CD4-positive, CD25-positive, alpha-beta regulatory T cell (primary cell): ENCODE results near the gene PGM1. TPM values are rescaled to one million over a fixed set of nuclear protein-coding genes. Genes with fewer than 3 reads are reported as not detected.

Source experiments
- ATAC-seq, 2 donors: fragments of 150-1000 bp; cut with Tn5 transposase; one replicate each; pipeline ENCODE4 v1.10.0; 2021; ENCODE audit warnings: low read depth in 2 of 2, moderate number of reproducible peaks in 2 of 2, moderate library complexity in 1 of 2
- DNase-seq, 3 donors: peaks; one replicate each; pipeline versions ENCODE4 v3.0.0 to v3.0.0-alpha.2; 2012 to 2022; ENCODE audit warnings: mixed read lengths in 1 of 3
- H3K27ac ChIP-seq: one replicate; pipeline ENCODE4 v1.7.0; 2013; ENCODE audit warnings: mild to moderate bottlenecking, low read length; ENCODE audit not compliant: insufficient read depth, poor library complexity, severe bottlenecking
- H3K27me3 ChIP-seq: one replicate; pipeline ENCODE4 v1.7.0; 2013; ENCODE audit warnings: low read length; ENCODE audit not compliant: control insufficient read depth, insufficient read depth
- H3K36me3 ChIP-seq: one replicate; pipeline ENCODE4 v1.7.0; 2013; ENCODE audit warnings: mild to moderate bottlenecking, low read length, moderate library complexity; ENCODE audit not compliant: control insufficient read depth, insufficient read depth
- H3K4me1 ChIP-seq: 2 replicates; pipeline ENCODE4 v1.7.0; 2013; ENCODE audit warnings: mild to moderate bottlenecking, low read length; ENCODE audit not compliant: insufficient read depth, control insufficient read depth, poor library complexity, severe bottlenecking
- H3K4me3 ChIP-seq: one replicate; pipeline ENCODE4 v1.7.0; 2013; ENCODE audit warnings: low read depth, mild to moderate bottlenecking, low read length, moderate library complexity
- H3K9me3 ChIP-seq, 2 experiments: 1 replicate in 1 of 2; 2 replicates in 1 of 2; pipeline ENCODE4 v1.7.0; 2013; ENCODE audit warnings: low read length in 2 of 2, mild to moderate bottlenecking in 1 of 2, moderate library complexity in 1 of 2; ENCODE audit not compliant: control insufficient read depth in 2 of 2
- H3K27ac Mint-ChIP-seq, 3 donors: one replicate each; pipeline ENCODE4 v1.8.0; 2020 to 2022; ENCODE audit warnings: mild to moderate bottlenecking in 3 of 3, mixed read lengths in 3 of 3, moderate library complexity in 2 of 3
- H3K27me3 Mint-ChIP-seq: one replicate; pipeline ENCODE4 v1.8.0; 2022; ENCODE audit warnings: mild to moderate bottlenecking, mixed read lengths
- H3K36me3 Mint-ChIP-seq: one replicate; pipeline ENCODE4 v1.8.0; 2020; ENCODE audit warnings: mixed read lengths
- H3K4me1 Mint-ChIP-seq, 4 donors: one replicate each; pipeline ENCODE4 v1.8.0; 2020 to 2022; ENCODE audit warnings: mixed read lengths in 4 of 4, mild to moderate bottlenecking in 1 of 4
- H3K4me3 Mint-ChIP-seq, 4 donors: one replicate each; pipeline ENCODE4 v1.8.0; 2020 to 2022; ENCODE audit warnings: mild to moderate bottlenecking in 4 of 4, mixed read lengths in 4 of 4, moderate library complexity in 3 of 4
- H3K9me3 Mint-ChIP-seq, 7 donors: one replicate each; pipeline ENCODE4 v1.8.0; 2020 to 2022; ENCODE audit warnings: mixed read lengths in 7 of 7, mild to moderate bottlenecking in 3 of 7, moderate library complexity in 2 of 7
- polyA plus RNA-seq, 4 donors: library from polyadenylated mRNA; unstranded; fragments of 300-500 nt; fragmentation: Illumina TruSeq; gene quantifications; one replicate each; pipeline ENCODE4 v1.2.3, GENCODE V29; 2021
- total RNA-seq: library from RNA; stranded (reverse); gene quantifications from one replicate; pipeline ENCODE4 v1.2.3, GENCODE V29; 2022

The PGM1 gene
- total and polyA plus RNA-seq, 5 donors from 2014 or later: 12.6 to 35.4 (median 26.4) TPM

DNA sequence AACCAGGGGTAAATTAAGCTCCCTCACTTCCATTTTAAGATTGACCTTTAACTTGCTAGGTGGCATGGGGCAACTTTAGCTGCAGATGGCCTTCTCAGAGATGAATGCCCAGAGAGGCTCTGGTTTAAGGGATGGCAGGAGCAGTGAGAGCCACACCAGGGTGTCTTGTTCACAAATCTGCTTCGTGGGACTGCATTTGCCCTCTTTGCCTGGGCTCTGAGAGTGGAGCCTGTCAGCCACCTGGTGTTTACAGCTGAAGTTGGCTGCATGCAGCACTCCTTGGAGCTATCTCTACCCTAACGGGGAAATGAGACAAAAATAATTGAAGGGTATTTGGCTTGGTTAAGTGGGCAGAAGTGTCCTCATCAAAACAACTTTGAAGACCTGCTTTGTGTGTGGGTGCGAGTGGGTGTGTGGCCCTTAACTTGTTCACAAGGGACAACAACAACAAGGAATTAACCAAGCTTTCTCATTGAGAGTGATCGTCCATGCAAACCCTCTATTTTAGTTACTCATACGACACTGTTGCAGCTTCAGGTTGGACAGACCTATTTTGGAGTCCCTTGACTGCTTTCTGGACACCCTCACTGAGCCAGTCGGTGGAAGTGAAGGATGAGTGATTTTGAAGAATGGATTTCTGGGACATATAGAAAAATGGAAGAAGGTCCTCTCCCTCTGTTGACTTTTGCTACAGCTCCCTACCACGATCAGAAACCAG, 29.8 kb downstream of the PGM1 start:
- no peaks in the 10 kb centered on the region for H3K4me1 ChIP-seq
- H3K36me3 Mint-ChIP-seq: peaks cover 14% of the 10 kb centered on the region
- ATAC-seq (no peak), DNase-seq (no peak)
- no peak overlapping the region for H3K4me3 Mint-ChIP-seq
- H3K27ac ChIP-seq: no peak overlapping the region
- peaks cover 2 to 11% (median 6%) of the 10 kb centered on the region in 4 donors for H3K4me1 Mint-ChIP-seq
- H3K36me3 ChIP-seq: no peaks in the 10 kb centered on the region
- H3K9me3 Mint-ChIP-seq: no peaks in the 10 kb centered on the region
- H3K27me3 ChIP-seq: no peaks in the 10 kb centered on the region
- H3K27ac Mint-ChIP-seq: no peak overlapping the region
- no peak overlapping the region for H3K4me3 ChIP-seq
- no peaks in the 10 kb centered on the region for H3K27me3 Mint-ChIP-seq
- H3K9me3 ChIP-seq: no peaks in the 10 kb centered on the region

DNA sequence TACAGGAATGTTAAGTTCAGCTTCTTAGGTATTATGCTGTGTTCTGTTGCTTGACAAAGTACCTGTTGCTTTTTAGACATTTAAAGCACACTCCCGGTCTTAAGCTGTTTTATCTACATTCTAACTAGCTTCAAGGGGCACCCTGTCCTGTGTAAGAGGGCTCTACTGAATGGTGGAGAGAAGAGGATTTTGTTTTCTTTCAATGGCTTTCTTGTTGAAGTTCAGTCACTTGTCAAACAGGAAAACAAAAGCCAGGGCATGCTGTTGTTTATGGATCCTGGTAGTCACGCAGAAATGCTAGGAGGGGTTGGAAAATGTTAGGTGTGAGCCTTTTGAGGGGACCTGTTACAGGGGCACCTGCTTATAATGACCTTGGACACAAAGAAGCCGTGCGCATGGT, 30.7 kb downstream of the PGM1 start:
- H3K27ac Mint-ChIP-seq: peak overlapping the region in 1 of 3 donors; percentile 28

DNA sequence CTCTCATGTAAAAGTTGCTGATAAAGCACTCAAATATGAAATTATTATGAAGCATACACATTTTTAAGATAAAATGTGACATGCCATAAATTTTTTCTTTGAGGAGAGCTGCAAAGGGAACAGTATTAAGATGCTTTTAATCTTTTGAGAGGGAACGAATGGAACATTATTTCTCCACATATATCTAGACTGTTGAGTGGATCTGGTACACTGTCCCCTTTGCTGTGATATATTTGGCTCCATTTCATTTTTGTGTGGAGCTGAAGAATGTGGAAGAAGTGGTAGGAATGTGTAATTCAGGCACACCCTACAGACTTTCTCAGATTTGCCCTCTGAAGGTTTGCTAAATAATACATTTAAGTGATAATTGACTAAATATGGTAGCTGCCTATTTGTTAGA, 31.7 kb downstream of the PGM1 start:
- Mint-ChIP-seq H3K27ac (no peak overlapping the region), H3K27me3 (no peaks in the 10 kb centered on the region), H3K9me3 (no peaks in the 10 kb centered on the region), H3K4me3 (no peak overlapping the region), H3K4me1 (peaks cover 4 to 11% (median 6%) of the 10 kb centered on the region in 4 donors), H3K36me3 (peaks cover 8% of the 10 kb centered on the region)
- Histone ChIP-seq H3K27me3 (no peaks in the 10 kb centered on the region), H3K4me3 (no peak overlapping the region), H3K4me1 (no peaks in the 10 kb centered on the region), H3K27ac (no peak overlapping the region), H3K36me3 (peaks cover 4% of the 10 kb centered on the region), H3K9me3 (no peaks in the 10 kb centered on the region)
- no peak for DNase-seq
- no peak for ATAC-seq

More for the DNA sequence above, 30.7 kb downstream of the PGM1 start:
- DNase-seq: no peak
- no peaks in the 10 kb centered on the region for H3K4me1 ChIP-seq
- Mint-ChIP-seq H3K4me1 (peaks cover 4 to 11% (median 6%) of the 10 kb centered on the region in 4 donors), H3K9me3 (no peaks in the 10 kb centered on the region), H3K36me3 (peaks cover 12% of the 10 kb centered on the region), H3K27me3 (no peaks in the 10 kb centered on the region), H3K4me3 (no peak overlapping the region)
- H3K36me3 ChIP-seq: no peaks in the 10 kb centered on the region
- H3K4me3 ChIP-seq: no peak overlapping the region
- no peaks in the 10 kb centered on the region for H3K9me3 ChIP-seq
- no peak overlapping the region for H3K27ac ChIP-seq
- H3K27me3 ChIP-seq: no peaks in the 10 kb centered on the region
- no peak for ATAC-seq

DNA sequence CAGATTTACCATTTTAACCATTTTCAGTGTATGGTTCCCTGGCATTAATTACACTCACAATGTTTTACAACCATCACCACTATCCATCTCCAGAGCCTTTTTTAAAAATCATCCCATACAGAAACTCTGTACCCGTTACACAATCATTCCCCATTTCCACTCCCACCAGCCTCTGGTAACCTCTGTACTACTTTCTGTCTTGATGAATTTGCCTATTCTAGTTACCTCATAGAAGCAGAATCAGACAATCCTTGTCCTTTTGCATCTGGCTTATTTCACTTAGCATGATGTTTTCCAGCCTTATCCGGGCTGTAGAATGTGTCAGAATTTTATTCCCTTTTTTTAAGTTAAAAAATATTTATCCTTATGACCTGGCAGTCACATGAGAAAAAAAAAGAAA, 33.0 kb downstream of the PGM1 start:
- Histone ChIP-seq H3K9me3 (no peaks in the 10 kb centered on the region), H3K4me3 (no peak overlapping the region), H3K4me1 (no peaks in the 10 kb centered on the region), H3K27ac (no peak overlapping the region), H3K36me3 (peaks cover 16% of the 10 kb centered on the region), H3K27me3 (no peaks in the 10 kb centered on the region)
- no peak overlapping the region for H3K27ac Mint-ChIP-seq
- no peak for ATAC-seq
- H3K27me3 Mint-ChIP-seq: no peaks in the 10 kb centered on the region
- no peak for DNase-seq
- no peaks in the 10 kb centered on the region for H3K9me3 Mint-ChIP-seq
- H3K4me3 Mint-ChIP-seq: no peak overlapping the region
- H3K36me3 Mint-ChIP-seq: peaks cover 12% of the 10 kb centered on the region
- H3K4me1 Mint-ChIP-seq: peaks cover 4 to 11% (median 6%) of the 10 kb centered on the region in 4 donors

DNA sequence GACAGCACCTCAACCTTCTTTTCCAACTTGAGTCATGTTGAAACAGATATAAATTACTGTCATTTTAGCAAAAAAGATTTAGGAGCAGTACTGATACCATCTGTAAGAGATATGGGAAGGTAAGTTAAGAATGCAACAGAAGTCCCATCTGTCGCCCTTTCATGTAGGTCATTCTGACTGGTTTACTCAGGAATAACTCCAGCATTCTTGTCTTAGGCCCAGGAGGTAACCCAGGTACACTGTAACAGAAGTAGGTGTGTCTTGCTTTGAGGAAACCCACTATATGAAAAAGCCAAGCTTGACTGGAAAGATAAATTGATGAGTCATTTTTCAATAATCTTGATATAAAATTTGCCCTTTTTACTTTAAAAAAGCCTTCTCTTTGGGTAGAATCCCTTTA, 35.4 kb downstream of the PGM1 start:
- Mint-ChIP-seq H3K9me3 (no peaks in the 10 kb centered on the region), H3K4me3 (no peak overlapping the region), H3K4me1 (peaks cover 4 to 11% (median 6%) of the 10 kb centered on the region in 4 donors), H3K27me3 (no peaks in the 10 kb centered on the region), H3K27ac (peak overlapping the region in 1 of 3 donors; percentile 13), H3K36me3 (peaks cover 31% of the 10 kb centered on the region)
- Histone ChIP-seq H3K9me3 (no peaks in the 10 kb centered on the region), H3K27ac (no peak overlapping the region), H3K36me3 (peaks cover 29% of the 10 kb centered on the region), H3K27me3 (no peaks in the 10 kb centered on the region), H3K4me1 (no peaks in the 10 kb centered on the region), H3K4me3 (no peak overlapping the region)
- no peak for ATAC-seq
- no peak for DNase-seq

DNA sequence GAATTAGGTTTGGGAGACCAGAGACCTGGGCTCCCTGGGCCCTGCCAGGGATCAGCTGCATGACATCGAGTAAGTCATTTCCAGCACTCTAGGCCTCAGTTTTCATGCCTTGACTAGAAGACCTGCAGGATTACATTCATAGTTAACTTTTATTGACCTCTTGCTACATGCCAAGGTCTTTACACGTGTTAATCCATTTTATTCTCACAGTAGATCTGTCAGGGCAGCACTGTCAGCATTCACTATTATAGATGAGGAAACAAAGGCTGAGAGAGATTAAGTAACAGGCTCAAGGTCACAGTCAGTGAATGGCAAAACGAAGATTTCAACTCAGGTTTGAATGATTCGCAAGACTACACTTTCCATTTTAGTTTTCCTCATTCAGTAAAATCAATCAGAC, 37.0 kb downstream of the PGM1 start:
- Histone ChIP-seq H3K27ac (no peak overlapping the region), H3K27me3 (no peaks in the 10 kb centered on the region), H3K4me3 (no peak overlapping the region), H3K36me3 (peaks cover 37% of the 10 kb centered on the region), H3K4me1 (no peaks in the 10 kb centered on the region), H3K9me3 (no peaks in the 10 kb centered on the region)
- H3K9me3 Mint-ChIP-seq: no peaks in the 10 kb centered on the region
- peaks cover 36% of the 10 kb centered on the region for H3K36me3 Mint-ChIP-seq
- no peak overlapping the region for H3K4me3 Mint-ChIP-seq
- DNase-seq (no peak), ATAC-seq (no peak)
- peaks cover 4 to 7% (median 6%) of the 10 kb centered on the region in 4 donors for H3K4me1 Mint-ChIP-seq
- no peaks in the 10 kb centered on the region for H3K27me3 Mint-ChIP-seq
- no peak overlapping the region for H3K27ac Mint-ChIP-seq

DNA sequence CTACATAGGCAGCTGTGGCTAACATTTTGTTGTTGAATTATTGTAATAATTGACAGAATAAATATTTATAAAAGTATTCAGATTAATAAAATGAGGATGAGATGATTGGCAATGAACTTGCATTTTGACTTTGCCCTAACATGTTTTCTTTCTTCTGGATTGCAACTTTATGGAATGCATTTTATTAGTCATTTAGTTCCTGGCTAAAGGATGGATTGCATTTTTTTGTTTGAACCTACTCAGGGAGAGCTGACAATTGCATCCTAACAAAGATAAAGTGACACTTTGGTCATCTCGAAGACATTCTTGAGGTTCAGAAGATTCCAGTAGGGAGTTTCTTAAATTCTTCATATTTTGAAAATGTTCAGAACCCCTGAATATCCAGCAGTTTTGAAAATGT, 37.5 kb downstream of the PGM1 start:
- no peak for DNase-seq
- Histone ChIP-seq H3K4me3 (no peak overlapping the region), H3K27me3 (no peaks in the 10 kb centered on the region), H3K27ac (no peak overlapping the region), H3K4me1 (no peaks in the 10 kb centered on the region), H3K36me3 (peaks cover 37% of the 10 kb centered on the region), H3K9me3 (no peaks in the 10 kb centered on the region)
- ATAC-seq: no peak
- peaks cover 3 to 7% (median 4%) of the 10 kb centered on the region in 4 donors for H3K4me1 Mint-ChIP-seq
- no peak overlapping the region for H3K4me3 Mint-ChIP-seq
- H3K9me3 Mint-ChIP-seq: no peaks in the 10 kb centered on the region
- H3K27me3 Mint-ChIP-seq: no peaks in the 10 kb centered on the region
- no peak overlapping the region for H3K27ac Mint-ChIP-seq
- H3K36me3 Mint-ChIP-seq: peaks cover 37% of the 10 kb centered on the region

DNA sequence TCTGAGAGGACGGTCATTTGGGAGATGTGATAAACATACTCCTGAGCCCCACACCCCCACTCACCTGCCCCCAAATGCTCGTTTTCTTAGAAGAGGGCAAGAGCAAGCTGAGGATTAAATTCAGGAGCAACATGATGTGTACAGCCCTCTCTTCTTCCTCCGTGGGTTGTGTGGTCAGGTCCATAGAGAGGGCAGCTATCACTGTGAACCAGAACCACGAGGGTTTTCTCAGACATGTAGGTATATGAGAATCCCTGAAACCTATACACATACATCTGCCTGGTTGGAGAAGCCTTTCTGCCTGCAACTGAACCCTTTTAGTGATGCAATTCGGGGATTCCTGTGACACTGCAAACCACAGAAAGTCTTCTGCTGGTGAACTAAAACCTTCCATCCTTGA, 38.9 kb downstream of the PGM1 start:
- no peaks in the 10 kb centered on the region for H3K9me3 Mint-ChIP-seq
- no peak overlapping the region for H3K27ac Mint-ChIP-seq
- Histone ChIP-seq H3K4me3 (no peak overlapping the region), H3K4me1 (no peaks in the 10 kb centered on the region), H3K9me3 (no peaks in the 10 kb centered on the region), H3K27me3 (no peaks in the 10 kb centered on the region), H3K36me3 (peaks cover 46% of the 10 kb centered on the region), H3K27ac (no peak overlapping the region)
- no peak overlapping the region for H3K4me3 Mint-ChIP-seq
- ATAC-seq: no peak
- H3K27me3 Mint-ChIP-seq: no peaks in the 10 kb centered on the region
- no peak for DNase-seq
- peaks cover 51% of the 10 kb centered on the region for H3K36me3 Mint-ChIP-seq
- H3K4me1 Mint-ChIP-seq: peaks cover 0 to 4% (median 0%) of the 10 kb centered on the region in 4 donors
